Measurements from ENCODE around the gene HECTD4. TPM values are rescaled to one million over a fixed set of nuclear protein-coding genes. Genes with fewer than 3 reads are reported as not detected.

Gene HECTD4
- total RNA-seq, 1 experiment from 2014 or later: 30.0 TPM

GRCh38 chr12:112170971-112171596, 211.1 kb downstream of the HECTD4 start:
- Histone ChIP-seq H3K14ac (ENCODE audit: insufficient read depth, low read length) (no peak overlapping the region; the same call in 1 of the 2 replicates), H3K79me2 (ENCODE audit: insufficient read depth, low read length) (no peaks in the 10 kb centered on the region), H2AK5ac (ENCODE audit: insufficient read length, low read length) (no peak overlapping the region), H2BK15ac (ENCODE audit: low read depth, low read length) (no peak overlapping the region), H4K5ac (ENCODE audit: insufficient read length, low read depth, low read length) (no peak overlapping the region), H3K4ac (ENCODE audit: low read depth, low read length) (no peak overlapping the region), H3K23ac (ENCODE audit: insufficient read length, low read depth, low read length) (no peak overlapping the region), H4K91ac (ENCODE audit: insufficient read length, low read depth, low read length) (no peak overlapping the region), H3K56ac (ENCODE audit: insufficient read length, low read depth, low read length) (no peak overlapping the region), H2BK5ac (ENCODE audit: insufficient read length, low read length) (no peak overlapping the region), H3K4me1 (ENCODE audit: insufficient read depth, low read length) (no peaks in the 10 kb centered on the region), H3K9ac (ENCODE audit: extremely low read depth, insufficient read length, low read length) (no peak overlapping the region), H2BK12ac (ENCODE audit: insufficient read length, low read depth, low read length) (no peak overlapping the region), H3K4me2 (ENCODE audit: insufficient read depth, insufficient read length, low read length) (no peak overlapping the region), H3K18ac (ENCODE audit: insufficient read length, low read depth, low read length) (no peak overlapping the region), H4K8ac (replicated peaks; ENCODE audit: insufficient read length, low read depth, low read length) (no peak overlapping the region), H3K27ac (ENCODE audit: insufficient read length, low read depth, low read length) (no peak overlapping the region), H2BK120ac (ENCODE audit: low read depth, low read length, poor library complexity, severe bottlenecking) (no peak overlapping the region), H3K23me2 (ENCODE audit: insufficient read length, low read depth, low read length, poor library complexity, severe bottlenecking) (no peaks in the 10 kb centered on the region), H2AFZ (ENCODE audit: low read length) (no peak overlapping the region), H3K27me3 (ENCODE audit: insufficient read depth, low read length) (no peaks in the 10 kb centered on the region), H3K9me3 (ENCODE audit: control insufficient read depth, low read depth, low read length) (no peaks in the 10 kb centered on the region), H4K20me1 (ENCODE audit: control insufficient read depth, insufficient read depth, insufficient read length) (no peaks in the 10 kb centered on the region), H2BK20ac (ENCODE audit: low read depth, low read length, poor library complexity, severe bottlenecking) (no peak overlapping the region), H3T11ph (ENCODE audit: low read length) (no peak overlapping the region), H3K79me1 (ENCODE audit: insufficient read depth, low read depth, low read length, poor library complexity, severe bottlenecking) (no peaks in the 10 kb centered on the region)
- Mint-ChIP-seq H3K4me3 (no peak overlapping the region), H3K36me3 (ENCODE audit: insufficient read depth in 1 of 3, low read depth in 3 of 3) (peaks cover 15 to 41% (median 25%) of the 10 kb centered on the region in 3 experiments), H3K4me1 (0 out of 4 replicates have a peak, but pooled peaks cover 0 to 2% of the 10 kb centered on the region in 2 experiments), H3K27ac (no peak overlapping the region), H3K27me3 (ENCODE audit: low read depth) (no peaks in the 10 kb centered on the region; the same call in 1 of the 2 replicates), H3K9me3 (no peaks in the 10 kb centered on the region)
- no peak for TF ChIP-seq CTCF (conservative IDR thresholded peaks at IDR 0.05)
- DNase-seq: no peak
- WGBS (ENCODE audit: extremely low coverage, insufficient read length, low lambda C conversion rate): no CpG with 5 or more reads among the region's 17 CpGs

Measured in H9 (cell line).